Stimulated activated naive CD8-positive, alpha-beta T cell treated with anti-CD3 and anti-CD28 coated beads, Interleukin-15, Interleukin-2, amounts not matched to agents 100 U/mL and 50 U/mL, for 24 hours (primary cell): ENCODE measurements around the gene ANTXR2.

Source experiments
- ATAC-seq: fragments of 150-1000 bp; cut with Tn5 transposase; one replicate; pipeline ENCODE4 v1.10.0; 2021
- DNase-seq: peaks from one replicate; pipeline ENCODE4 v3.0.0; 2021

The ANTXR2 gene

DNA sequence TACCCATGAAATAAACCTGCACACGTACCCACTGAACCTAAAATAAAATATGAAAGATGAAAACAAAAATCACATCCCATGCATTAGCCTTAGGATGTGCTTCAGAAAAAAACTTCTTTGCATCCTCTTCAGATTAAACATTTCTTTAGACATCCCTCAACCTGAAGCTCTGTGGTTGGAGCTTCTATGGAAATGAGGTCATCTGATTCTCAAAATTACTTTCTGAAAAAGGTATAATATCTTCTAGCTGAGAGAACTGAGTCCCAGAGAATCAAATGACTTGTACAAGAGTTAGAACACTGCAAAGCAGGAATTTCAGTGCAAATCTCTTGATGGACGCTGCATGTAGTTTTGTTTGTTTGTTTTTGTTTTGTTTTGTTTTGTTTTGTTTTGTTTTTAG lies 19.1 kb upstream of the ANTXR2 start:
- ATAC-seq (no peak), DNase-seq (no peak)

DNA sequence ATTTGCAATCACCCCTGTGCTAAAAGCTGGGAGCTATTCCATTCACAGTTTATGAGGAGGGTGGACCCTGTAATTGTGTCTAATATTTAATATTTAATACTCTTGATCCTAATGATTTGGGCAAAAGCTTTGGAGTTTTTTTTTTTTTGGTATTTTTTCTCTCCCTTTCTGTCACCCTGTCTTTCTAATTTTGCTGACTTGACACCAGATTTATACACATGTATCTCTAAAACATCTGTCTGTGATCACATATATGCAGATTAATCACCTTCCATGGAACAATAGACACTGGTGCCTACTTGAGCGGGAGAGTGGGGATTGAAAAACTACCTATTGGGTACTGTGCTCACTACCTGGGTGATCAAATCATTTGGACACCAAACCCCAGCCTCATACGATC lies 18.7 kb upstream of the ANTXR2 start:
- no peak for ATAC-seq
- DNase-seq: no peak

DNA sequence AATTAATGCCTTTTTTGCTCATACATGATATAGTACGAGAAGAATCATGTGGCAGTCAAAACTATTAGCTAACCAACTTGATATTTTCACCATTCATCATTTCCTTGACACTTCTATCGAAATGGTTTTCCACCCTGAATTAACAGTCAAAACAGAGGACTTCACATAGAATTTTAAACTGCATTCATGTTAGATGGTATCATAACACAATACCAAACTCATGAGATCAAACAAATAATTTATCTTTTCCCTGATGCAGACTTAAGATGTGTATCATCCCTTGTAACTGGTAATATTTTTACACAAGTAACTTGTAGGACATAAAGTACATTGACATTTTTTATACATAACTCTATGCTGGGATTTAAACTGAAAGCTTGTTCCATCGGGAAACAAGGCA lies 18.2 kb upstream of the ANTXR2 start:
- DNase-seq: no peak

DNA sequence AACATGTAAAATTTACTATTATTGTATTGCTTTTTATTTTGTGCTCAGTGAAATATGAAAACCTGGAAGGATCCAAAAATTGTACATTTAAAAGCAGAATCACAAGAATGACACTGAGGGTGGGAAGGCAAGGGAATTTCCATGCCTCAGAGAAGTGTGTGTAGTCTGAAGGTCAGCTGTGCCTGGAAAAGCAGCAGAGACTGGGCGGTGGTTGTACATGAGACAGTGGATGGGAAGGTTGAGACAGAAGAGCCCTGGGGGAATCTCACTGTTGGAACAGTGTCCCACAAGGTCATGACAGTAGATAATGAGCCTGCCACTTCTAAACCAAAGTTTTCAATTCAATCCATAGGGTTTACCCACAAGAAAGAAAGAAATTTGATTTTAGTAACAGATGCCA lies 17.1 kb upstream of the ANTXR2 start:
- no peak for DNase-seq

More for the DNA sequence above, 18.2 kb upstream of the ANTXR2 start:
- no peak for ATAC-seq

DNA sequence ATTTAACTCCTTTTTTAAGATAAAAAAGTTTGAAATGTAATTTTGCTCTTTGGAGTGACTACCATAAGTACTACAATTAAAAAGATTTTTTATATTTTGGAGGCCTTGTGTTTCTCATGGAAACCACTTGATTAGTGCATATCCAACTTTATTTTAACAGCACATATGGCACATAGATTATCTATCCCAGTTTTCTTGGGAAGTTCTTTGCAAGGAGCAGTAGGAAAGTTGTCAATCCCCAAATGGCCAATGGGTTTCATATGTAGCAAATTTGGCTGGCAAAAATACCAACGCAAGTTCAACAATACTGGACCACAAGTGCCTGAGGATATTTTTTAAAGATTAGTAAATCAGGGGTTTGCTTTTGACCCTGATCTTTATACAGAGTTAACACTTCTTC lies 15.4 kb upstream of the ANTXR2 start:
- ATAC-seq (no peak), DNase-seq (no peak)

More for the DNA sequence above, 17.1 kb upstream of the ANTXR2 start:
- no peak for ATAC-seq

DNA sequence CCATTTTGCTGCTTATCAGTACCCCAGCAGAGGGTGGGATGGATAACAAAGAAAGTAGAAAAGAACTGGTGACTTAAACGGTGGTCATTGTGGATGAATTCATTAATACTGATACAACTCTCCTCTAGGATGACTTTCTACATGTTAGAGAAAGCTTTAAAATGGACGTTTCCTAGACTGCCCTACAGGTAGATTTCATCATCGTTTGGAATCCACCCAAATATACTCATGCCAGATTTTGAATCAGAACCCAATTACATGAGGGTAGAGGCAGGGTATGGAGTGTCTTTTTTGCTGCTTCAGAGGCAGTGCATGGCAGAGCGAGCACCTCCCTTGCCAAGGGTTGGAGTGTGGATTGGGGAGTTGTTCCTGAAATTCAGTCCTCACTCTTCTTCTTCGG lies 13.3 kb upstream of the ANTXR2 start:
- ATAC-seq: no peak
- no peak for DNase-seq

GRCh38 chr4:80085081-80085480 lies 12.1 kb upstream of the ANTXR2 start:
- no peak for ATAC-seq

GRCh38 chr4:80082693-80083092 lies 9.7 kb upstream of the ANTXR2 start:
- DNase-seq: no peak
- ATAC-seq: no peak

More at GRCh38 chr4:80085081-80085480, 12.1 kb upstream of the ANTXR2 start:
- no peak for DNase-seq

- ATAC-seq: peak; percentile 44
- DNase-seq: no peak
Observed at GRCh38 chr4:80081566-80081965, 8.5 kb upstream of the ANTXR2 start.

GRCh38 chr4:80079255-80079923 lies 6.4 kb upstream of the ANTXR2 start:
- ATAC-seq (no peak), DNase-seq (no peak)

DNA sequence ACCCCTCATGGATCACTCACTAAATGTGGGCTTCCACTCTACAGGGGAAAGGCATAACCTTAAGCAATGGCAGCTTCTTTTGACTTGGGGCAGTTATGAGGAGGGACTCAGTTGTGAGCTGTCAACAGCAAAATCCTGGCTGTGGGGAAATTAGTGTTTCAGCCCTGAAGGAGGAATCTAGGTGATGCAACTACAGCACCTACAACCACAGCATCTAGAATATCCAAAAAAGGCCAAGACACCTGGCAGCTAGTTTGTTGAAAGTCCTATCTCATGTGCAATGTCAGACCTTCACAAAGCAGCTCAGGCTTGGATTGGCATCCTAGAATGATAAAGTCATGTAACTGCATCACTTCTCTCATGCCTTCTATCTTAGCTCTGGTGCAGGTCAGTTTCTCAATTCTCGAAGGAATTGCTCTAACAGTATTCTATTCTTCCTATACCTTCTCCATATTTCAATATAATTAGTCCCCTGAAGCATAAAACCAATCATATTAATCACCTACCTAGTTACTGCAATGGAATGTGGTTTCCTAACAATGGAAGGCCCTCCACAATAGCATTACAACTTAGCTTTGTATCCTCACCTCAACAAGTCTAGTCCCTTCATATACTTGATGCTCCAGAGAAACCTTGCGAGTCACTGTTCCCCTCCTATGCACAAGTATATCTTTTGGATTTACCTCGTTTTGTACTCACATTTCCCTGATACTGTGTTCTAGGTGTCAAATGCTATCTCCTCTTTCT lies 5.5 kb upstream of the ANTXR2 start:
- no peak for DNase-seq
- ATAC-seq: no peak

- DNase-seq: no peak
- ATAC-seq: peak; percentile 62
Observed at GRCh38 chr4:80077639-80078038, 4.6 kb upstream of the ANTXR2 start.

DNA sequence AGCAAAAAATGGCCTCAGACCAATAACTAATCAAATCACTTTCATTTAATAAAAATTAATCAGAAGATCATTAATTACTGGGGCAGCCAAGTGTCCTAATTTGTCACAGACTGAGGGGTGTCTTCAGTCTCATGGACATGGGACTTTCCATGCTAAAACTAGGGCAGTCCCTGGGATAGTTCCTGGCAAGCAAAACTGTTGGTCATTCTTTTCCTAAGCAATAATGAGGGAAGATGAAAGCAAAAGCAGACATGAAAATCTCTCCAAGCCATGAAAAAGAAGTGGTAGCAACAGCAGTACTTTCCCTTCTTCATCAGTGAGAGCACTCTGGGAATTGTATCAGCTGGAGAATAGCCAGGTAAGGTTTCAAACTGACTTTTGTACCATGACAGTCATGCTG lies 3.7 kb upstream of the ANTXR2 start:
- no peak for ATAC-seq
- DNase-seq: no peak

DNA sequence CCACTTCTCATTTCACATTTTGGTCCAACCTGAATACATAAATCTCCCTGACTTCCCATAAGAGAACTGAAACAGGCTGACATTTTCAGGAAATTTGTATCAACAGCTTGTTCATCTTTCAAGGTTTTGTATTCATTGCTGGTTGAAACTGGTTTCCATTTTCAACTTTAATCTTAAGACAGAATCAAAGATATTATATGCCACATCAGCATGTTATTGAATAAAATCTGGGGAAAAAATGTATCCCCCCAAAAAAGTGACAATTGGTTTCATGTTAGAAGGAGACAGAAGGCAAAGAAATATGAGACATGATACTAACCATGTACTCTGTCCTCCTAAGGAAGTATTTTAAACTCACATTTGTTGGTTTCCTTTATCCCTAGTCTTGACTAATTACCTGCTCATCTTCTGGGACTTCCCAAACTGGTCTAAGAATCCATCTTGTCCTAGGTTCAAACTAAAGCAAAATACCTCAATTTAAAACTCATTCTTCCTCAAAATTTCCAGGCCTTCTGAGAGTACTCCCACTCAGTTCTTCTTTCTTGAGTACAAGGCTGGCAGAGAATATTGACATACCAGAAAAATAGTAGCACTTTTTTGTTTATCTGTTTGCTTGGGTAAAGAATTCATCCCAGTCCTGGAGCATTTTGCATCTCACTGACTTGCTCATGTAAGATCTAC lies 3.1 kb upstream of the ANTXR2 start:
- DNase-seq: no peak
- ATAC-seq: no peak

GRCh38 chr4:80074651-80075050 lies 1.6 kb upstream of the ANTXR2 start:
- ATAC-seq: no peak
- DNase-seq: no peak

DNA sequence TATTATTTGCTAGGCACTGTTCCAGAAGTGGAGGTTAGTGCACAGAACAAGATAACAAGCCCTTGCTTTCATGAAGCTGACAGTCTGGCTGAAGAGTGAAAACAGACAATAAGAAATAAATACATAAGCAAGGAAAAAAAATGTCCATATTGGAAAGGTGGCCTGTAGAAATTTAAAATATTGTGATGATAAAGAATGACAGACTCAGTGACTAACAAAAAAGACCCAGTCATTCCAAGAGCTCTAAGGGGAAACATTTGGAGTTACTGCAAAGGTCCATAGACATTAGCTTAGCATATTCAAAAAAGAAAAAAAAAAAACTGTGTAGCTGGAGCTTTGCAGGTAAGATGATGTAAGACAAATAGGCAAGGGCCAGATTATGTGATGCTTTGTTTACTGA lies 1.0 kb upstream of the ANTXR2 start:
- ATAC-seq (no peak), DNase-seq (no peak)

DNA sequence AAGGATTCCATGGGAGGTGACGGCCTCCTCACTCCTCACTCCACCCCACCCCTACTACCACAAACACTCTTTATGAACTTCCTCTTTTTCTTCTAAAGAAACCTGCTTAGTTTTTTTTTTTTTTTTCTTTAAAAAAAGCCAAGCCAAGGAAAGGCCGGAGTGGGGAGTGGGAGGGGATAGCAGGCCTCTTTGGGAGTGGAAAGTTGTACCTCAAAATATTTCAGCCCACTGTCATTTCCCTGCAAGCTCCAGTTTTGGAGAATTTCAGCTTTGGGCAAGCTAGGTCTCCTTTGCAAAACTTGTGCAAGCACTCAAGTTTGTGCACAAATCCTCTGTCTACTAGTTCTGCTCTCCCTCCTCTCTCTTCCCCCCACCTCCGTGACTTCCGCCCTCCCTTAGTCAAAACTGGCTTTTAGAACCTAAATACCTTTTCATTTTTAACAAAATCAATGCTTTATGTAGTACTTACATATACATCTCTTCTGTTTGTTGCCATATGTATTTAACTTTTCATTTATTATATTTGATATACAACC lies 512 bp upstream of the ANTXR2 start:
- no peak for ATAC-seq
- peak; percentile 26 for DNase-seq

GRCh38 chr4:80072228-80072743 lies 743 bp downstream of the ANTXR2 start:
- DNase-seq (peak; percentile 69), ATAC-seq (peak; percentile 21)

DNA sequence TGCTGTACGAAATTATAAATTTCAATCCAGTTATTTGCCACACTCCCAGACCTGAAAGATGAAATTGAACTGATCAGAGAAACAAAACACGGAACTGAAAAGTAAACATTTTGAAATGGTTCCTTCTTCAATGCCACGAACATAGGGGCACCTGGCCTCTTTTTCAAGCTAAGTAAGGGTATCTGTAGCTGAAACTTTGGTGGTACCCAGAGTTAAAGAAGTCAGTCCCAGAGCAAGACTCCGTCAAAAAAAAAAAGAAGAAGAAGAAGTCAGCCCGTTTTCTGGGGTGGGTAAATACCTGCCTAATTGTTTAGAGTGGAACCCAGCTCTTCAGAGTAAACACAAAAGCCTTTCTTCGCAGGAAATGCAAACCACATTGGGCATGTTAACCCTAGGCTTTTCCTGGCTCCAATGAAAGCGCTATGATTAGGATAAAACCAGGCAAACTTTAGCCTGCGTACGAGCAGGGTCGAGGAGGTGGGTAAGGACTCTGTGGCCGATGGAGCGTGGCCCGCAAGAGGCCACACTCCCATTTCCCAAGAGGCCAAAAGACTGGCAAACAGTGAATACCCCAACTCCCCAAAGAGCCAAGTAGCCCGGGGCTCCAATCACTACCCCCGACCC lies 1.3 kb downstream of the ANTXR2 start:
- ATAC-seq: no peak
- DNase-seq: no peak

DNA sequence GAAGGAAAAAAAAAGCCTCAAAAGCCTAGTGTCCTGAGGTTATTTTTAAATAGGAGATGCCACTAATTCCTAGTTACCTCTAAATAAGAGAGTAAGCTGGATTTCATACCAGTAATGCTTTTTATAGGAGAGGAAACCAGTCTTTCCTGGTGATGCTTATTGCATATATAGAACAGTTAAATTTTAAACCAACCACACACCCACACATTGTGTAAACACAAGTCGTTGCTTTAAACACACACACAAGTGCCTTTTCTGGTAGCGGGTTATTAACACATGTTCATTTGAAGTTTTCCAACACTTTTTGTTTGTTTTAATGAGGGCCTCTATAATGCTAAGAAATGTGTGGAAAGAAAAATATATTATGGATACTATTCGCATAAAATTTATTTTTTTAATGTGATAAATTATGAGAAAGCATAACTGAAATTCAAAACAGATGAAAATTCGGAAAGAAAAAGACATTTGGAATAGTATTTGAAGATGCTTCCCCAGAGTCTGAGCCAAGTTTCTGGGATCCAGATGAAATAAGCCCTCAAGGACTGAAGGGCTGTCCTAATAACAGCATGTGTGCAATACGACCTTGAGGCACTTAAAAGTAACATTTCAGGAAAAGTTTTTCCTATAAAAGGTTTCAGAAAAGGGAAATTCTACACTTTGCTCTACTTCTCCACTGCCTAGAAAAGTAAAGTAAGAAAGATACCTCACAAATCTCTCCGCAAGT lies 2.0 kb downstream of the ANTXR2 start:
- DNase-seq (no peak), ATAC-seq (no peak)

- DNase-seq (no peak), ATAC-seq (peak; percentile 14)
Observed at GRCh38 chr4:80069837-80070731, 2.9 kb downstream of the ANTXR2 start.
